WI38 (cell line): ENCODE results near the gene CDH20.

Experiments used
- H3K4me3 ChIP-seq: 2 replicates; pipeline ENCODE4 v1.5.1; 2011; ENCODE audit warnings: low read depth, mild to moderate bottlenecking, control low read depth, low read length
- CTCF ChIP-seq: IDR thresholded peaks from 2 replicates; pipeline ENCODE4 v1.5.1; 2012; ENCODE audit warnings: low read depth, mild to moderate bottlenecking, control low read depth, low read length

Gene CDH20

GRCh38 chr18:61398961-61399705 is 65.9 kb downstream of the CDH20 start:
- no peak for TF ChIP-seq CTCF
- no peak overlapping the region for H3K4me3 ChIP-seq

- no peak overlapping the region for H3K4me3 ChIP-seq
- TF ChIP-seq CTCF = no peak
These were observed 66.9 kb downstream of the CDH20 start for GRCh38 chr18:61400016-61400635.

- no peak for TF ChIP-seq CTCF
- no peak overlapping the region for H3K4me3 ChIP-seq
These were observed 67.5 kb downstream of the CDH20 start for GRCh38 chr18:61400716-61401115.

GRCh38 chr18:61402726-61403125 is 69.5 kb downstream of the CDH20 start:
- no peak overlapping the region for H3K4me3 ChIP-seq
- no peak for TF ChIP-seq CTCF

GRCh38 chr18:61413396-61413795 is 80.2 kb downstream of the CDH20 start:
- no peak overlapping the region for H3K4me3 ChIP-seq
- no peak for TF ChIP-seq CTCF

- no peak for TF ChIP-seq CTCF
These were observed 80.9 kb downstream of the CDH20 start for GRCh38 chr18:61414086-61414485.

GRCh38 chr18:61419763-61420162 is 86.5 kb downstream of the CDH20 start:
- no peak overlapping the region for H3K4me3 ChIP-seq
- no peak for TF ChIP-seq CTCF

More at GRCh38 chr18:61414086-61414485, 80.9 kb downstream of the CDH20 start:
- no peak overlapping the region for H3K4me3 ChIP-seq
